Measurements from ENCODE around the gene G6PC3.
A peak's percentile ranks its signal among the peaks of the same experiment; 100 is the strongest.
"Not testable (repeated sequence)": the region's sequence is repeated elsewhere in the genome, so short reads cannot be mapped to it uniquely, and the experiment has no call there.

G6PC3 gene

GRCh38 chr17:44070455-44071197 lies at the start of gene G6PC3 (continued):
- peak; percentile 14; the same call in 1 of the 2 replicates for TF ChIP-seq ZNF639 (tag by site-specific recombination; IDR thresholded peaks at IDR 0.05)
- TF ChIP-seq ZNF10 (tag by site-specific recombination; IDR thresholded peaks at IDR 0.05) = peak; percentile 78
- TF ChIP-seq ZNF184 (tag by site-specific recombination; IDR thresholded peaks at IDR 0.05) = peak; percentile 20; the same call in 1 of the 2 replicates
- TF ChIP-seq ZEB2 (tag by site-specific recombination; IDR thresholded peaks at IDR 0.05) = peak; percentile 94
- peak; percentile 71 for TF ChIP-seq GLIS1 (tag by site-specific recombination; IDR thresholded peaks at IDR 0.05)
- TF ChIP-seq ZNF473 (tag by site-specific recombination; IDR thresholded peaks at IDR 0.05) = no peak
- peak; percentile 76; the same call in 1 of the 2 replicates for TF ChIP-seq ZNF677 (tag by site-specific recombination; IDR thresholded peaks at IDR 0.05)
- TF ChIP-seq ZNF274 (IDR thresholded peaks at IDR 0.05; ENCODE audit: low read length) = no peak
- no peak for TF ChIP-seq ZNF274 (tag by site-specific recombination; IDR thresholded peaks at IDR 0.05; ENCODE audit: borderline replicate concordance)
- no peak for TF ChIP-seq ZNF658 (tag by site-specific recombination; IDR thresholded peaks at IDR 0.05)
- peak; percentile 50; the same call in 1 of the 2 replicates for TF ChIP-seq YY2 (tag by site-specific recombination; IDR thresholded peaks at IDR 0.05)
- TF ChIP-seq HIC1 (tag by site-specific recombination; IDR thresholded peaks at IDR 0.05) = peak; percentile 37; the same call in 1 of the 2 replicates
- peak; percentile 91 for TF ChIP-seq GLIS2 (tag by site-specific recombination; IDR thresholded peaks at IDR 0.05)
- 0 out of 2 replicates have a peak, but pooled peaks have one; percentile 27 for TF ChIP-seq ZNF121 (tag by site-specific recombination; IDR thresholded peaks at IDR 0.05)
- TF ChIP-seq ZNF837 (tag by site-specific recombination; IDR thresholded peaks at IDR 0.05) = no peak
- TF ChIP-seq ZFP37 (tag by site-specific recombination; IDR thresholded peaks at IDR 0.05) = peak; percentile 91; the same call in 1 of the 2 replicates

GRCh38 chr17:44021227-44021626 lies 49.3 kb upstream of the G6PC3 start:
- H3K4me3 ChIP-seq (ENCODE audit: low read depth, low read length); H3K4me1 ChIP-seq (ENCODE audit: control insufficient read depth, insufficient read depth, low read length); H3K9me3 ChIP-seq (ENCODE audit: control insufficient read depth, insufficient read depth, low read depth, low read length); H3K27ac ChIP-seq (ENCODE audit: extremely low read depth, low read depth, low read length); POLR2A ChIA-PET: not testable (repeated sequence)
- H3K36me3 ChIP-seq (ENCODE audit: control insufficient read depth in 2 of 2, insufficient read depth in 1 of 2, low read length in 2 of 2) = peaks cover 0 to 55% of the 10 kb centered on the region in 2 experiments; a peak in 2 of 3 replicates
- CTCF ChIA-PET = interaction anchor here (0.6 to 1.1 kb wide), 2 partner anchors 95 to 107 kb away, joined by 3 to 5 read pairs; no protein-coding TSS in a partner anchor
- TF ChIP-seq ZNF660 (tag by site-specific recombination; IDR thresholded peaks at IDR 0.05) = peak; percentile 98

GRCh38 chr17:44022246-44022645 lies 48.3 kb upstream of the G6PC3 start:
- ChIA-PET POLR2A (no interaction called here), CTCF (interaction anchor here (0.9 to 2.0 kb wide), 5 partner anchors 20 to 181 kb away, joined by 3 to 9 read pairs (median 3); no protein-coding TSS in a partner anchor)
- H3K4me1 ChIP-seq (ENCODE audit: control insufficient read depth, insufficient read depth, low read length) = no peaks in the 10 kb centered on the region
- no peak overlapping the region for H3K27ac ChIP-seq (ENCODE audit: extremely low read depth, low read depth, low read length)
- no peak overlapping the region for H3K4me3 ChIP-seq (ENCODE audit: low read depth, low read length)
- H3K9me3 ChIP-seq (ENCODE audit: control insufficient read depth, insufficient read depth, low read depth, low read length) = no peaks in the 10 kb centered on the region
- peaks cover 0 to 57% of the 10 kb centered on the region in 2 experiments; a peak in 2 of 3 replicates for H3K36me3 ChIP-seq (ENCODE audit: control insufficient read depth in 2 of 2, insufficient read depth in 1 of 2, low read length in 2 of 2)
- no peak for TF ChIP-seq ZNF585B (tag by site-specific recombination; IDR thresholded peaks at IDR 0.05)
- TF ChIP-seq ZIC2 (tag by site-specific recombination; IDR thresholded peaks at IDR 0.05) = no peak
- no peak for TF ChIP-seq ZNF510 (tag by site-specific recombination; IDR thresholded peaks at IDR 0.05; ENCODE audit: insufficient replicate concordance)
- no peak for TF ChIP-seq ZNF768 (tag by site-specific recombination; IDR thresholded peaks at IDR 0.05)
- no peak for TF ChIP-seq ZNF112 (tag by site-specific recombination; IDR thresholded peaks at IDR 0.05)
- no peak for TF ChIP-seq ZNF146 (tag by site-specific recombination; IDR thresholded peaks at IDR 0.05)
- no peak for TF ChIP-seq WT1 (tag by site-specific recombination; IDR thresholded peaks at IDR 0.05)
- TF ChIP-seq BCL11A (tag by site-specific recombination; IDR thresholded peaks at IDR 0.05; ENCODE audit: low read depth) = no peak
- TF ChIP-seq ZNF624 (tag by site-specific recombination; IDR thresholded peaks at IDR 0.05) = no peak
- TF ChIP-seq ZNF362 (tag by site-specific recombination; IDR thresholded peaks at IDR 0.05) = no peak
- no peak for TF ChIP-seq ZNF704 (tag by site-specific recombination; IDR thresholded peaks at IDR 0.05)
